SU-DHL-6 (cell line): ENCODE results near the gene KIF1A.

ENCODE experiments used
- EZH2phosphoT487 ChIP-seq: fragments of 200-600 bp; sonication (generic), shearing (Covaris generic); conservative IDR thresholded peaks from 2 replicates; pipeline ENCODE4 v1.6.1; 2018; ENCODE audit warnings: mild to moderate bottlenecking, antibody characterized with exemption, low read length, moderate library complexity, mixed read lengths
- TF ChIP-seq, protein P1 (sequence below): fragments of 200-600 bp; sonication (generic); IDR thresholded peaks from one replicate; pipeline ENCODE4 v1.5.1; 2017; ENCODE audit warnings: antibody characterized with exemption, mild to moderate bottlenecking, low read length, moderate library complexity; ENCODE audit not compliant: insufficient read depth, poor library complexity, severe bottlenecking

DNA sequence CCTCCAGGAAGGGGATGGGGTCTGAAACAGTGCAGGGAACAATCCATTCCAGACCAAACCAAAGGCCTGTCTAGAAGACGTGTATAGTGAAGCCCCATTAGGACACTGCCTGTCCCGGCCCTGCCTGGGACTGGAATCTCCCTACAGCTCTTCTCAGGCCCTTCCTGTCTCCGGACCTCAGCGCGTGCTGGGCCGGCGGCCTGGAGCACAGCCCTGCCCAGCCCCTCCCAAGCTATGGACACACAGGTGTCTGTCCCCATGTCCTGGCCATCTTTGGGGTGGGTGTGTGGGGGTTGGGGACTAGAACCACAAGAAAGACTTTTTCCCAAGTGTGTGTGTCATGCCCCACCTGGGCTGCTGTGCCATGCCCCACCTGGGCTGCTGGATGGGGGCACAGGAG, 51.8 kb downstream of the KIF1A start:
- TF ChIP-seq, protein P1, sequence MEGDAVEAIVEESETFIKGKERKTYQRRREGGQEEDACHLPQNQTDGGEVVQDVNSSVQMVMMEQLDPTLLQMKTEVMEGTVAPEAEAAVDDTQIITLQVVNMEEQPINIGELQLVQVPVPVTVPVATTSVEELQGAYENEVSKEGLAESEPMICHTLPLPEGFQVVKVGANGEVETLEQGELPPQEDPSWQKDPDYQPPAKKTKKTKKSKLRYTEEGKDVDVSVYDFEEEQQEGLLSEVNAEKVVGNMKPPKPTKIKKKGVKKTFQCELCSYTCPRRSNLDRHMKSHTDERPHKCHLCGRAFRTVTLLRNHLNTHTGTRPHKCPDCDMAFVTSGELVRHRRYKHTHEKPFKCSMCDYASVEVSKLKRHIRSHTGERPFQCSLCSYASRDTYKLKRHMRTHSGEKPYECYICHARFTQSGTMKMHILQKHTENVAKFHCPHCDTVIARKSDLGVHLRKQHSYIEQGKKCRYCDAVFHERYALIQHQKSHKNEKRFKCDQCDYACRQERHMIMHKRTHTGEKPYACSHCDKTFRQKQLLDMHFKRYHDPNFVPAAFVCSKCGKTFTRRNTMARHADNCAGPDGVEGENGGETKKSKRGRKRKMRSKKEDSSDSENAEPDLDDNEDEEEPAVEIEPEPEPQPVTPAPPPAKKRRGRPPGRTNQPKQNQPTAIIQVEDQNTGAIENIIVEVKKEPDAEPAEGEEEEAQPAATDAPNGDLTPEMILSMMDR, result no peak
- no peak for TF ChIP-seq EZH2phosphoT487
